Measurements from ENCODE around the gene SUN5.

SUN5 gene

GRCh38 chr20:33013701-33014326 is 9.6 kb upstream of the SUN5 start:
- Histone ChIP-seq H3K27ac (ENCODE audit: poor library complexity, severe bottlenecking) (no peak overlapping the region), H3K36me3 (ENCODE audit: low read depth) (no peaks in the 10 kb centered on the region), H3K9me3 (ENCODE audit: severe bottlenecking) (no peaks in the 10 kb centered on the region), H3K4me3 (ENCODE audit: severe bottlenecking) (no peak overlapping the region), H3K4me1 (ENCODE audit: insufficient read depth, poor library complexity, severe bottlenecking) (no peaks in the 10 kb centered on the region), H3K27me3 (ENCODE audit: insufficient read depth, poor library complexity, severe bottlenecking) (peaks cover 46% of the 10 kb centered on the region)
- TF ChIP-seq CTCF (IDR thresholded peaks at IDR 0.05; ENCODE audit: poor library complexity, severe bottlenecking), result no peak
- DNase-seq (ENCODE audit: low spot score) (no peak), ATAC-seq (ENCODE audit: low read depth) (no peak)

- Histone ChIP-seq H3K4me3 (ENCODE audit: severe bottlenecking) (no peak overlapping the region), H3K27ac (ENCODE audit: poor library complexity, severe bottlenecking) (no peak overlapping the region), H3K27me3 (ENCODE audit: insufficient read depth, poor library complexity, severe bottlenecking) (peaks cover 43% of the 10 kb centered on the region), H3K9me3 (ENCODE audit: severe bottlenecking) (no peaks in the 10 kb centered on the region), H3K36me3 (ENCODE audit: low read depth) (no peaks in the 10 kb centered on the region), H3K4me1 (ENCODE audit: insufficient read depth, poor library complexity, severe bottlenecking) (no peaks in the 10 kb centered on the region)
- no peak for DNase-seq (ENCODE audit: low spot score)
- no peak for TF ChIP-seq CTCF (IDR thresholded peaks at IDR 0.05; ENCODE audit: poor library complexity, severe bottlenecking)
- no peak for ATAC-seq (ENCODE audit: low read depth)
These were observed 8.3 kb upstream of the SUN5 start for GRCh38 chr20:33012327-33013189.

GRCh38 chr20:33010674-33011449 is 6.6 kb upstream of the SUN5 start:
- no peak for TF ChIP-seq CTCF (IDR thresholded peaks at IDR 0.05; ENCODE audit: poor library complexity, severe bottlenecking)
- Histone ChIP-seq H3K4me1 (ENCODE audit: insufficient read depth, poor library complexity, severe bottlenecking) (no peaks in the 10 kb centered on the region), H3K27me3 (ENCODE audit: insufficient read depth, poor library complexity, severe bottlenecking) (peaks cover 36% of the 10 kb centered on the region), H3K4me3 (ENCODE audit: severe bottlenecking) (no peak overlapping the region), H3K36me3 (ENCODE audit: low read depth) (no peaks in the 10 kb centered on the region), H3K27ac (ENCODE audit: poor library complexity, severe bottlenecking) (no peak overlapping the region), H3K9me3 (ENCODE audit: severe bottlenecking) (no peaks in the 10 kb centered on the region)
- DNase-seq (ENCODE audit: low spot score), result no peak
- ATAC-seq (ENCODE audit: low read depth), result no peak

- peaks cover 36% of the 10 kb centered on the region for H3K27me3 ChIP-seq (ENCODE audit: insufficient read depth, poor library complexity, severe bottlenecking)
These were observed 5.9 kb upstream of the SUN5 start for GRCh38 chr20:33010133-33010504.

More at GRCh38 chr20:33010133-33010504, 5.9 kb upstream of the SUN5 start:
- no peak for ATAC-seq (ENCODE audit: low read depth)
- H3K4me3 ChIP-seq (ENCODE audit: severe bottlenecking), result no peak overlapping the region
- no peaks in the 10 kb centered on the region for H3K4me1 ChIP-seq (ENCODE audit: insufficient read depth, poor library complexity, severe bottlenecking)
- DNase-seq (ENCODE audit: low spot score), result no peak
- no peak overlapping the region for H3K27ac ChIP-seq (ENCODE audit: poor library complexity, severe bottlenecking)
- TF ChIP-seq CTCF (IDR thresholded peaks at IDR 0.05; ENCODE audit: poor library complexity, severe bottlenecking), result no peak
- no peaks in the 10 kb centered on the region for H3K9me3 ChIP-seq (ENCODE audit: severe bottlenecking)
- no peaks in the 10 kb centered on the region for H3K36me3 ChIP-seq (ENCODE audit: low read depth)

All from RWPE2 (cell line).